Natural killer cell treated with Interleukin-12 subunit alpha and Interleukin-12 subunit beta and Interleukin-15 and Interleukin-18, amount 100 ng/mL, for 72 hours (primary cell): ENCODE measurements around the gene OR10H5. TPM values are rescaled to one million over a fixed set of nuclear protein-coding genes. Genes with fewer than 3 reads are reported as not detected.
"Not testable (repeated sequence)": the region's sequence is repeated elsewhere in the genome, so short reads cannot be mapped to it uniquely, and the experiment has no call there.

Source experiments
- ATAC-seq, 2 donors: fragments of 150-1000 bp; cut with Tn5 transposase in 1 of 2; sonication (Bioruptor Pico), chemical (Tn5 transposase) in 1 of 2; 2 replicates each; pipeline ENCODE4 v1.10.0; 2021
- DNase-seq: peaks from one replicate; pipeline ENCODE4 v3.0.0; 2022; ENCODE audit warnings: low spot score
- H3K27ac Mint-ChIP-seq, 2 donors: 1 replicate in 1 of 2; 2 replicates in 1 of 2; pipeline ENCODE4 v1.8.0; 2022; ENCODE audit warnings: mixed read lengths in 2 of 2, mild to moderate bottlenecking in 1 of 2, moderate library complexity in 1 of 2
- H3K27me3 Mint-ChIP-seq, 2 donors: 1 replicate in 1 of 2; 2 replicates in 1 of 2; pipeline ENCODE4 v1.8.0; 2022; ENCODE audit warnings: mixed read lengths in 2 of 2
- H3K36me3 Mint-ChIP-seq: one replicate; pipeline ENCODE4 v1.8.0; 2022; ENCODE audit warnings: mixed read lengths
- H3K4me1 Mint-ChIP-seq, 2 donors: 1 replicate in 1 of 2; 2 replicates in 1 of 2; pipeline ENCODE4 v1.8.0; 2022; ENCODE audit warnings: low read depth in 2 of 2, mixed read lengths in 2 of 2, mild to moderate bottlenecking in 1 of 2
- H3K4me3 Mint-ChIP-seq: one replicate; pipeline ENCODE4 v1.8.0; 2022; ENCODE audit warnings: mixed read lengths
- H3K9me3 Mint-ChIP-seq: 2 replicates; pipeline ENCODE4 v1.8.0; 2022; ENCODE audit warnings: mixed read lengths
- total RNA-seq, 2 donors: library from RNA; stranded (reverse); gene quantifications; one replicate each; pipeline ENCODE4 v1.2.3, GENCODE V29; 2022

OR10H5 gene
- total RNA-seq, 2 donors from 2014 or later = not detected

GRCh38 chr19:15843203-15843893 lies 55.9 kb downstream of the OR10H5 start:
- no peaks in the 10 kb centered on the region for H3K9me3 Mint-ChIP-seq
- no peaks in the 10 kb centered on the region for H3K27me3 Mint-ChIP-seq
- H3K27ac Mint-ChIP-seq = peak overlapping the region; percentile 17 to 59
- DNase-seq (no peak), ATAC-seq (no peak)
- peaks cover 23 to 26% of the 10 kb centered on the region in 2 donors for H3K4me1 Mint-ChIP-seq
- H3K4me3 Mint-ChIP-seq = peak overlapping the region; percentile 3
- no peaks in the 10 kb centered on the region for H3K36me3 Mint-ChIP-seq

GRCh38 chr19:15843894-15844222 lies 56.4 kb downstream of the OR10H5 start:
- H3K36me3 Mint-ChIP-seq, ATAC-seq, H3K9me3 Mint-ChIP-seq, DNase-seq, H3K27me3 Mint-ChIP-seq: not testable (repeated sequence)
- H3K4me3 Mint-ChIP-seq = peak overlapping the region; percentile 3
- peaks cover 23 to 26% of the 10 kb centered on the region in 2 donors for H3K4me1 Mint-ChIP-seq
- peak overlapping the region; percentile 17 to 59 for H3K27ac Mint-ChIP-seq

- Mint-ChIP-seq H3K4me3 (no peak overlapping the region), H3K36me3 (no peaks in the 10 kb centered on the region), H3K9me3 (no peaks in the 10 kb centered on the region), H3K4me1 (peaks cover 23 to 26% of the 10 kb centered on the region in 2 donors), H3K27me3 (no peaks in the 10 kb centered on the region), H3K27ac (no peak overlapping the region)
- DNase-seq = no peak
- ATAC-seq = no peak
Measured at GRCh38 chr19:15846923-15847322, 59.5 kb downstream of the OR10H5 start.

- DNase-seq (no peak), ATAC-seq (no peak)
- Mint-ChIP-seq H3K4me1 (peaks cover under 1 to 5% of the 10 kb centered on the region in 2 donors), H3K27ac (no peak overlapping the region), H3K36me3 (no peaks in the 10 kb centered on the region), H3K4me3 (no peak overlapping the region), H3K27me3 (no peaks in the 10 kb centered on the region), H3K9me3 (no peaks in the 10 kb centered on the region)
Measured at GRCh38 chr19:15850385-15850784, 62.9 kb downstream of the OR10H5 start.

Other genes with a start within 250 kb of the OR10H5 start
- not detected for gene CYP4F8, start 172.4 kb upstream of the OR10H5 start, total RNA-seq
- gene CYP4F3, start 146.8 kb upstream of the OR10H5 start, total RNA-seq = under 1 TPM in 1 of 2 donors, not detected in 1; 0.12 TPM
- gene CYP4F12, start 114.6 kb upstream of the OR10H5 start, total RNA-seq = not detected
- gene OR10H2, start 59.6 kb upstream of the OR10H5 start, total RNA-seq = not detected
- gene OR10H3, start 49.7 kb upstream of the OR10H5 start, total RNA-seq = not detected
- under 1 TPM; 0.07 to 0.20 TPM for gene OR10H1, start 28.0 kb downstream of the OR10H5 start, total RNA-seq
- gene CYP4F2, start 110.4 kb downstream of the OR10H5 start, total RNA-seq = not detected
- not detected for gene CYP4F11, start 146.9 kb downstream of the OR10H5 start, total RNA-seq
- not detected for gene OR10H4, start 161.3 kb downstream of the OR10H5 start, total RNA-seq